GM19467 (cell line): Measurements from ENCODE around the gene EPHB1.

Experiments
- ATAC-seq: cut with Tn5 transposase; IDR thresholded peaks from one replicate; pipeline ENCODE4 v1.9.1; 2021; ENCODE audit warnings: mild to moderate bottlenecking, moderate library complexity; ENCODE audit not compliant: unreplicated experiment

Gene EPHB1

GRCh38 chr3:134846911-134847317 lies 51.9 kb downstream of the EPHB1 start:
- no peak for ATAC-seq

GRCh38 chr3:134847349-134847748 lies 52.3 kb downstream of the EPHB1 start:
- no peak for ATAC-seq

- ATAC-seq = no peak
Measured at GRCh38 chr3:134849561-134849960, 54.5 kb downstream of the EPHB1 start.

- ATAC-seq = no peak
Measured at GRCh38 chr3:134850761-134851160, 55.7 kb downstream of the EPHB1 start.

GRCh38 chr3:134852132-134852531 lies 57.1 kb downstream of the EPHB1 start:
- ATAC-seq = no peak

- ATAC-seq = peak; percentile 94
Measured at GRCh38 chr3:134852893-134853351, 57.9 kb downstream of the EPHB1 start.

- no peak for ATAC-seq
Measured at GRCh38 chr3:134854254-134854653, 59.2 kb downstream of the EPHB1 start.

GRCh38 chr3:134857356-134857755 lies 62.3 kb downstream of the EPHB1 start:
- ATAC-seq = no peak

- no peak for ATAC-seq
Measured at GRCh38 chr3:134857776-134858362, 62.8 kb downstream of the EPHB1 start.

GRCh38 chr3:134858441-134859035 lies 63.5 kb downstream of the EPHB1 start:
- ATAC-seq = no peak

- ATAC-seq = no peak
Measured at GRCh38 chr3:134859341-134859740, 64.3 kb downstream of the EPHB1 start.

- no peak for ATAC-seq
Measured at GRCh38 chr3:134860141-134860540, 65.1 kb downstream of the EPHB1 start.

- no peak for ATAC-seq
Measured at GRCh38 chr3:134863915-134864314, 68.9 kb downstream of the EPHB1 start.

- no peak for ATAC-seq
Measured at GRCh38 chr3:134864636-134865035, 69.6 kb downstream of the EPHB1 start.

GRCh38 chr3:134867277-134867676 lies 72.2 kb downstream of the EPHB1 start:
- ATAC-seq = no peak

- no peak for ATAC-seq
Measured at GRCh38 chr3:134869153-134869726, 74.2 kb downstream of the EPHB1 start.

GRCh38 chr3:134871818-134872217 lies 76.8 kb downstream of the EPHB1 start:
- no peak for ATAC-seq

- ATAC-seq = no peak
Measured at GRCh38 chr3:134872440-134873388, 77.7 kb downstream of the EPHB1 start.

GRCh38 chr3:134873789-134874188 lies 78.7 kb downstream of the EPHB1 start:
- no peak for ATAC-seq

GRCh38 chr3:134874737-134875413 lies 79.8 kb downstream of the EPHB1 start:
- ATAC-seq = no peak

- ATAC-seq = no peak
Measured at GRCh38 chr3:134876836-134877235, 81.8 kb downstream of the EPHB1 start.
